ENCODE data around the gene CHST3. TPM values are rescaled to one million over a fixed set of nuclear protein-coding genes. Genes with fewer than 3 reads are reported as not detected.

The CHST3 gene
- polyA plus RNA-seq, 1 donor from 2014 or later = 4.1 TPM

DNA sequence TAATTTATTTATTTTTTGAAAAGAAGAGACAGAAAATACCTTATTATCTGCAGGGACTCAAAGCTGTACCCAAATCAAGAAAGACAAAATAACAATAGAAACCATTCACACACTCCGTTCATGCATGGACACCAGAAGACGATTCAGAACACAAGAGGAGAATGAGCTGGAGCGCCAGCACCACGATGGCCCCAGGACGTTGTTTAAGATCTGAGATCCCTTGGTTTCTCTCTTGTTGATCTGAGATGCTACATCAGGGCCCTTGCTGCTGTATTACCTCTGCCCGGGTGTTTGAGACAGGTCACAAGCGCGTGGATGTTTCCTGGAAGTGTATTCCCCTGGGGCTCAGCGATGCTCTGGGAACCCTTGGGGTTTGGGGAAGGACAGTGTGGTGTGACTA is 46.8 kb downstream of the CHST3 start:
- Histone ChIP-seq H3K79me2 (replicated peaks; ENCODE audit: insufficient read depth, low read length) (no peaks in the 10 kb centered on the region), H3K4me3 (ENCODE audit: low read length) (no peak overlapping the region), H3K9me2 (ENCODE audit: insufficient read depth, low read length) (no peaks in the 10 kb centered on the region), H3F3A (ENCODE audit: insufficient read depth, low read length, poor library complexity, severe bottlenecking) (no peaks in the 10 kb centered on the region), H3K4me2 (ENCODE audit: low read length) (no peak overlapping the region), H3K9ac (ENCODE audit: low read length) (no peak overlapping the region), H2AFZ (ENCODE audit: low read depth, low read length) (no peak overlapping the region), H3K36me3 (ENCODE audit: insufficient read depth, low read length) (no peaks in the 10 kb centered on the region), H3K27me3 (ENCODE audit: insufficient read depth, low read depth, low read length) (no peaks in the 10 kb centered on the region), H3K9me3 (ENCODE audit: low read length) (no peaks in the 10 kb centered on the region), H4K20me1 (ENCODE audit: insufficient read depth) (no peaks in the 10 kb centered on the region), H3K27ac (ENCODE audit: low read length) (no peak overlapping the region)
- TF ChIP-seq, protein P1, sequence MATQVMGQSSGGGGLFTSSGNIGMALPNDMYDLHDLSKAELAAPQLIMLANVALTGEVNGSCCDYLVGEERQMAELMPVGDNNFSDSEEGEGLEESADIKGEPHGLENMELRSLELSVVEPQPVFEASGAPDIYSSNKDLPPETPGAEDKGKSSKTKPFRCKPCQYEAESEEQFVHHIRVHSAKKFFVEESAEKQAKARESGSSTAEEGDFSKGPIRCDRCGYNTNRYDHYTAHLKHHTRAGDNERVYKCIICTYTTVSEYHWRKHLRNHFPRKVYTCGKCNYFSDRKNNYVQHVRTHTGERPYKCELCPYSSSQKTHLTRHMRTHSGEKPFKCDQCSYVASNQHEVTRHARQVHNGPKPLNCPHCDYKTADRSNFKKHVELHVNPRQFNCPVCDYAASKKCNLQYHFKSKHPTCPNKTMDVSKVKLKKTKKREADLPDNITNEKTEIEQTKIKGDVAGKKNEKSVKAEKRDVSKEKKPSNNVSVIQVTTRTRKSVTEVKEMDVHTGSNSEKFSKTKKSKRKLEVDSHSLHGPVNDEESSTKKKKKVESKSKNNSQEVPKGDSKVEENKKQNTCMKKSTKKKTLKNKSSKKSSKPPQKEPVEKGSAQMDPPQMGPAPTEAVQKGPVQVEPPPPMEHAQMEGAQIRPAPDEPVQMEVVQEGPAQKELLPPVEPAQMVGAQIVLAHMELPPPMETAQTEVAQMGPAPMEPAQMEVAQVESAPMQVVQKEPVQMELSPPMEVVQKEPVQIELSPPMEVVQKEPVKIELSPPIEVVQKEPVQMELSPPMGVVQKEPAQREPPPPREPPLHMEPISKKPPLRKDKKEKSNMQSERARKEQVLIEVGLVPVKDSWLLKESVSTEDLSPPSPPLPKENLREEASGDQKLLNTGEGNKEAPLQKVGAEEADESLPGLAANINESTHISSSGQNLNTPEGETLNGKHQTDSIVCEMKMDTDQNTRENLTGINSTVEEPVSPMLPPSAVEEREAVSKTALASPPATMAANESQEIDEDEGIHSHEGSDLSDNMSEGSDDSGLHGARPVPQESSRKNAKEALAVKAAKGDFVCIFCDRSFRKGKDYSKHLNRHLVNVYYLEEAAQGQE (IDR thresholded peaks at IDR 0.05; ENCODE audit: borderline replicate concordance) = no peak
- TF ChIP-seq EZH2 (IDR thresholded peaks at IDR 0.05; ENCODE audit: borderline replicate concordance, insufficient read depth, low read length, poor library complexity, severe bottlenecking) (no peak), POLR2AphosphoS5 (IDR thresholded peaks at IDR 0.05) (no peak), MXI1 (conservative IDR thresholded peaks at IDR 0.05; ENCODE audit: poor library complexity, severe bottlenecking) (no peak), SMC3 (conservative IDR thresholded peaks at IDR 0.05; ENCODE audit: poor library complexity) (no peak), RAD21 (conservative IDR thresholded peaks at IDR 0.05) (no peak), TAF1 (IDR thresholded peaks at IDR 0.05; ENCODE audit: low read depth) (no peak)
- TF ChIP-seq, protein P2, sequence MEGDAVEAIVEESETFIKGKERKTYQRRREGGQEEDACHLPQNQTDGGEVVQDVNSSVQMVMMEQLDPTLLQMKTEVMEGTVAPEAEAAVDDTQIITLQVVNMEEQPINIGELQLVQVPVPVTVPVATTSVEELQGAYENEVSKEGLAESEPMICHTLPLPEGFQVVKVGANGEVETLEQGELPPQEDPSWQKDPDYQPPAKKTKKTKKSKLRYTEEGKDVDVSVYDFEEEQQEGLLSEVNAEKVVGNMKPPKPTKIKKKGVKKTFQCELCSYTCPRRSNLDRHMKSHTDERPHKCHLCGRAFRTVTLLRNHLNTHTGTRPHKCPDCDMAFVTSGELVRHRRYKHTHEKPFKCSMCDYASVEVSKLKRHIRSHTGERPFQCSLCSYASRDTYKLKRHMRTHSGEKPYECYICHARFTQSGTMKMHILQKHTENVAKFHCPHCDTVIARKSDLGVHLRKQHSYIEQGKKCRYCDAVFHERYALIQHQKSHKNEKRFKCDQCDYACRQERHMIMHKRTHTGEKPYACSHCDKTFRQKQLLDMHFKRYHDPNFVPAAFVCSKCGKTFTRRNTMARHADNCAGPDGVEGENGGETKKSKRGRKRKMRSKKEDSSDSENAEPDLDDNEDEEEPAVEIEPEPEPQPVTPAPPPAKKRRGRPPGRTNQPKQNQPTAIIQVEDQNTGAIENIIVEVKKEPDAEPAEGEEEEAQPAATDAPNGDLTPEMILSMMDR (IDR thresholded peaks at IDR 0.05; ENCODE audit: poor library complexity, severe bottlenecking) = no peak

DNA sequence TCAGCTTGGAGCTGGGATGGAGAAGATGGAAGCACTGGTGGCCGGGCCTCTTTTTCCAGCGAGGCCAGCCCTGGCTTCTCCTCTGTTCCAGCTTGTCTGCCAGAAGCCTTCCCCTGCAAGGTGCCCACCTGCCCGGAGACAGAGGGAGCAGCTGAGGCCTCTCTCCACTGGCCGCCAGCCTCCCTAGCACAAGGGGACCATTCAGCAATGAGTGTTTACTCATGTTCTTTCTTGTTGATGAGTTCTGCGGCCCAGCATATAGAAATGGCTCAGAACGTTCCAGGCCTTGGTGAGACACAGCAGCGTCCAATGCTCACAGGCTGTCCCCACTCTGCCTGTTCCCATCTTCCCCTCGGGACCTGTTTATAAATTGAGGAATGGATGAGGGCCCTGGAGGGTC is 47.3 kb downstream of the CHST3 start:
- Histone ChIP-seq H2AFZ (ENCODE audit: low read depth, low read length) (no peak overlapping the region), H3K9ac (ENCODE audit: low read length) (no peak overlapping the region), H3K4me2 (ENCODE audit: low read length) (no peak overlapping the region), H3K9me2 (ENCODE audit: insufficient read depth, low read length) (no peaks in the 10 kb centered on the region), H3K27ac (ENCODE audit: low read length) (no peak overlapping the region), H3K27me3 (ENCODE audit: insufficient read depth, low read depth, low read length) (no peaks in the 10 kb centered on the region), H3K36me3 (ENCODE audit: insufficient read depth, low read length) (no peaks in the 10 kb centered on the region), H3K4me3 (ENCODE audit: low read length) (no peak overlapping the region), H3F3A (ENCODE audit: insufficient read depth, low read length, poor library complexity, severe bottlenecking) (no peaks in the 10 kb centered on the region), H3K79me2 (replicated peaks; ENCODE audit: insufficient read depth, low read length) (no peaks in the 10 kb centered on the region), H4K20me1 (ENCODE audit: insufficient read depth) (no peaks in the 10 kb centered on the region), H3K9me3 (ENCODE audit: low read length) (no peaks in the 10 kb centered on the region)
- no peak for TF ChIP-seq EZH2 (IDR thresholded peaks at IDR 0.05; ENCODE audit: borderline replicate concordance, insufficient read depth, low read length, poor library complexity, severe bottlenecking)
- TF ChIP-seq, protein P1 (IDR thresholded peaks at IDR 0.05; ENCODE audit: borderline replicate concordance) = no peak
- TF ChIP-seq, protein P2 (IDR thresholded peaks at IDR 0.05; ENCODE audit: poor library complexity, severe bottlenecking) = no peak
- no peak for TF ChIP-seq TAF1 (IDR thresholded peaks at IDR 0.05; ENCODE audit: low read depth)
- TF ChIP-seq EP300 (conservative IDR thresholded peaks at IDR 0.05; ENCODE audit: poor library complexity, severe bottlenecking) = no peak
- TF ChIP-seq SMC3 (conservative IDR thresholded peaks at IDR 0.05; ENCODE audit: poor library complexity) = no peak
- TF ChIP-seq POLR2AphosphoS5 (IDR thresholded peaks at IDR 0.05) = no peak
- TF ChIP-seq MXI1 (conservative IDR thresholded peaks at IDR 0.05; ENCODE audit: poor library complexity, severe bottlenecking) = no peak
- TF ChIP-seq RAD21 (conservative IDR thresholded peaks at IDR 0.05) = no peak
